A673 (cell line): ENCODE data around the gene ODAD4. TPM values are rescaled to one million over a fixed set of nuclear protein-coding genes. Genes with fewer than 3 reads are reported as not detected.

Experiments used
- BruUV-seq: library from RNA; stranded (reverse); fragments of 400-500 nt; replicated peaks from 2 replicates; lab custom pipeline; 2021; lab: Mats Ljungman, UMichigan
- CTCF ChIA-PET: fragments of 300-600 bp; sonication (Branson Sonifier 250); formaldehyde crosslinking; loops from one replicate; lab custom pipeline; 2022; ENCODE audit warnings: antibody characterized with exemption; lab: Charles Lee
- POLR2A ChIA-PET: fragments of 300-600 bp; sonication (Branson Sonifier 250); formaldehyde crosslinking; loops from one replicate; lab custom pipeline; 2022; ENCODE audit warnings: antibody characterized with exemption; ENCODE audit not compliant: low non-redundant PET; lab: Charles Lee
- DNase-seq: peaks from one replicate; pipeline ENCODE4 v3.0.0-alpha.2; 2015; ENCODE audit warnings: low spot score
- H3K27ac ChIP-seq: fragments of 200-600 bp; sonication (generic); 2 replicates; pipeline ENCODE4 v1.5.1; 2016; ENCODE audit warnings: mixed run types, low read depth, mild to moderate bottlenecking, mixed read lengths, antibody characterized with exemption, low read length; ENCODE audit not compliant: poor library complexity, severe bottlenecking
- H3K27me3 ChIP-seq: fragments of 200-600 bp; sonication (generic); replicated peaks from 2 replicates; pipeline ENCODE4 v1.6.1; 2017; ENCODE audit warnings: mixed run types, low read depth, mild to moderate bottlenecking, mixed read lengths, antibody characterized with exemption, low read length; ENCODE audit not compliant: insufficient read depth, poor library complexity
- H3K36me3 ChIP-seq: fragments of 200-600 bp; sonication (generic); 2 replicates; pipeline ENCODE4 v1.6.1; 2016; ENCODE audit warnings: mixed run types, mild to moderate bottlenecking, mixed read lengths, antibody characterized with exemption, low read length; ENCODE audit not compliant: insufficient read depth, poor library complexity, severe bottlenecking
- H3K4me1 ChIP-seq: fragments of 200-600 bp; sonication (generic); 2 replicates; pipeline ENCODE4 v1.6.1; 2017; ENCODE audit warnings: mixed run types, mild to moderate bottlenecking, mixed read lengths, antibody characterized with exemption, low read length; ENCODE audit not compliant: insufficient read depth, poor library complexity, severe bottlenecking
- H3K4me3 ChIP-seq: fragments of 200-600 bp; sonication (generic); 2 replicates; pipeline ENCODE4 v1.5.1; 2016; ENCODE audit warnings: low read depth, mixed run types, mild to moderate bottlenecking, mixed read lengths, low read length; ENCODE audit not compliant: poor library complexity, severe bottlenecking
- H3K9me3 ChIP-seq: fragments of 200-600 bp; sonication (generic); 2 replicates; pipeline ENCODE4 v1.6.1; 2016; ENCODE audit warnings: mixed run types, low read depth, mild to moderate bottlenecking, mixed read lengths, antibody characterized with exemption, low read length; ENCODE audit not compliant: poor library complexity, severe bottlenecking
- CTCF ChIP-seq: fragments of 300-800, 200-600 bp; sonication (generic); conservative IDR thresholded peaks from 2 replicates; pipeline ENCODE4 v1.5.1; 2017; ENCODE audit warnings: low read depth, mild to moderate bottlenecking, antibody characterized with exemption, low read length, moderate library complexity, mixed read lengths
- EZH2 ChIP-seq: fragments of 200-600 bp; sonication (generic); IDR thresholded peaks from 2 replicates; pipeline ENCODE4 v1.6.1; 2017; ENCODE audit warnings: borderline replicate concordance, low read depth, mild to moderate bottlenecking, mixed read lengths, antibody characterized with exemption, low read length; ENCODE audit not compliant: poor library complexity, severe bottlenecking
- intact Hi-C: fragments of 100-400 bp; cut with micrococcal nuclease; formaldehyde crosslinking; loops from one replicate; pipeline ENCODE4 v1.10.0; 2022; ENCODE audit not compliant: unreplicated experiment
- total RNA-seq: library from RNA; stranded (reverse); gene quantifications from 2 replicates; pipeline ENCODE4 v1.2.3, GENCODE V29; 2021

Gene ODAD4
- total RNA-seq, 1 experiment from 2014 or later = 0.97 TPM

GRCh38 chr17:41915566-41915965 is 14.9 kb upstream of the ODAD4 start:
- ChIA-PET POLR2A (no interaction called here), CTCF (no interaction called here)
- TF ChIP-seq EZH2 (no peak), CTCF (no peak)
- BruUV-seq = no TSS peak
- Histone ChIP-seq H3K27ac (no peak overlapping the region), H3K27me3 (no peaks in the 10 kb centered on the region), H3K4me1 (peaks cover 17% of the 10 kb centered on the region), H3K36me3 (peaks cover 28% of the 10 kb centered on the region), H3K9me3 (no peaks in the 10 kb centered on the region), H3K4me3 (no peak overlapping the region)
- DNase-seq = no peak
- intact Hi-C loops = no loop called here

- POLR2A ChIA-PET = no interaction called here
- H3K27ac ChIP-seq = no peak overlapping the region
- peaks cover 17% of the 10 kb centered on the region for H3K4me1 ChIP-seq
- H3K4me3 ChIP-seq = peak overlapping the region; percentile 86
- CTCF ChIA-PET = interaction anchor here (0.7 kb wide), 1 partner anchor 424 kb away, joined by 3 read pairs; no protein-coding TSS in a partner anchor
- BruUV-seq = no TSS peak
- no peaks in the 10 kb centered on the region for H3K27me3 ChIP-seq
- H3K9me3 ChIP-seq = no peaks in the 10 kb centered on the region
- H3K36me3 ChIP-seq = peaks cover 14% of the 10 kb centered on the region
- no peak for TF ChIP-seq EZH2
- intact Hi-C loops = no loop called here
- no peak for DNase-seq
Observed at GRCh38 chr17:41917192-41917591, 13.2 kb upstream of the ODAD4 start.

GRCh38 chr17:41917679-41918313 is 12.6 kb upstream of the ODAD4 start:
- POLR2A ChIA-PET = no interaction called here
- CTCF ChIA-PET = interaction anchor here (0.7 kb wide), 1 partner anchor 425 kb away, joined by 3 read pairs; no protein-coding TSS in a partner anchor
- DNase-seq = peak; percentile 30
- Histone ChIP-seq H3K27ac (peak overlapping the region; percentile 84), H3K4me1 (peaks cover 17% of the 10 kb centered on the region), H3K27me3 (no peaks in the 10 kb centered on the region), H3K36me3 (peaks cover 11% of the 10 kb centered on the region), H3K4me3 (peak overlapping the region; percentile 86), H3K9me3 (no peaks in the 10 kb centered on the region)
- intact Hi-C loops = no loop called here
- no TSS peak for BruUV-seq
- TF ChIP-seq EZH2 (no peak), CTCF (no peak)
